Aorta (tissue), 4 donors: ENCODE results near the gene VPS41. TPM values are rescaled to one million over a fixed set of nuclear protein-coding genes. Genes with fewer than 3 reads are reported as not detected.

Experiments
- polyA plus RNA-seq, 2 donors: library from polyadenylated mRNA; stranded (reverse); fragments of 200-250 nt; gene quantifications; one replicate each; pipeline ENCODE4 v1.2.3, GENCODE V29; 2013
- total RNA-seq, 2 donors: library from RNA; stranded (reverse); fragmentation: NEBNext Ultra II Directional; extraction: Animal tissue kit (Norgen Biotek cat#: 25700); gene quantifications; one replicate each; pipeline ENCODE4 v1.2.1, GENCODE V29; 2021
- donor health status: healthy with polysubstance abuse.
- donor health status: Bipolar disorder and iron deficiency.
- donor health status: DM: no; HTN: no; CAD: no.
- donor health status: DM: yes; HTN: yes; CAD: no.

VPS41 gene
- total and polyA plus RNA-seq, 4 donors = 20.8 to 92.3 (median 49.5) TPM

Other genes with a start within 250 kb of the VPS41 start
- gene POU6F2, start 68.7 kb upstream of the VPS41 start, total RNA-seq = 1 to 10 TPM; 1.5 to 1.9 TPM
- gene POU6F2, start 68.7 kb upstream of the VPS41 start, polyA plus RNA-seq = under 1 TPM in 1 of 2 donors, not detected in 1; 0.38 TPM